Fibroblast of lung (primary cell): Measurements from ENCODE around the gene TMEM176B. TPM values are rescaled to one million over a fixed set of nuclear protein-coding genes. Genes with fewer than 3 reads are reported as not detected.

Experiments used
- DNase-seq, 2 donors: peaks; one replicate each; pipeline versions ENCODE4 v3.0.0 to v3.0.0-alpha.2; 2010; ENCODE audit warnings: low read depth in 2 of 2
- H2AFZ ChIP-seq: 2 replicates; pipeline ENCODE4 v1.5.1; 2012; ENCODE audit warnings: low read length, control low read depth, inconsistent platforms
- H3K27ac ChIP-seq: 2 replicates; pipeline ENCODE4 v1.5.1; 2011; ENCODE audit warnings: low read length, control low read depth; ENCODE audit not compliant: insufficient read depth
- H3K27me3 ChIP-seq: 2 replicates; pipeline ENCODE4 v1.5.1; 2011; ENCODE audit warnings: mild to moderate bottlenecking, low read length; ENCODE audit not compliant: control insufficient read depth, insufficient read depth
- H3K36me3 ChIP-seq: 2 replicates; pipeline ENCODE4 v1.5.1; 2011; ENCODE audit warnings: low read length; ENCODE audit not compliant: control insufficient read depth, insufficient read depth
- H3K4me1 ChIP-seq: 2 replicates; pipeline ENCODE4 v1.5.1; 2011; ENCODE audit warnings: low read length; ENCODE audit not compliant: control insufficient read depth, insufficient read depth; ENCODE audit errors: extremely low read depth
- H3K4me2 ChIP-seq: 2 replicates; pipeline ENCODE4 v1.5.1; 2011; ENCODE audit warnings: low read length, control low read depth; ENCODE audit not compliant: insufficient read depth; ENCODE audit errors: extremely low read depth
- H3K4me3 ChIP-seq, 4 experiments: fragments of 200-600 bp in 1 of 4; sonication (generic) in 1 of 4; replicated peaks in 1 of 4; 2 replicates each; pipeline ENCODE4 v1.5.1; 2011 to 2016; ENCODE audit warnings: low read length in 4 of 4, low read depth in 3 of 4, mild to moderate bottlenecking in 3 of 4, control low read depth in 2 of 4, inconsistent platforms in 1 of 4, mixed read lengths in 1 of 4; ENCODE audit not compliant: insufficient read depth in 1 of 4; ENCODE audit errors: control extremely low read depth in 1 of 4
- H3K79me2 ChIP-seq: 2 replicates; pipeline ENCODE4 v1.5.1; 2012; ENCODE audit warnings: mild to moderate bottlenecking, low read length, inconsistent platforms; ENCODE audit not compliant: control insufficient read depth, insufficient read depth
- H3K9ac ChIP-seq: 2 replicates; pipeline ENCODE4 v1.5.1; 2011; ENCODE audit warnings: mild to moderate bottlenecking, low read length, control low read depth; ENCODE audit not compliant: insufficient read depth
- H3K9me3 ChIP-seq: 2 replicates; pipeline ENCODE4 v1.5.1; 2012; ENCODE audit warnings: low read depth, low read length; ENCODE audit not compliant: control insufficient read depth, insufficient read depth
- H4K20me1 ChIP-seq: 2 replicates; pipeline ENCODE4 v1.5.1; 2011; ENCODE audit warnings: low read length; ENCODE audit not compliant: control insufficient read depth, insufficient read depth; ENCODE audit errors: extremely low read depth
- EZH2 ChIP-seq: IDR thresholded peaks from 2 replicates; pipeline ENCODE4 v1.5.1; 2012; ENCODE audit warnings: low read length, control low read depth, mild to moderate bottlenecking; ENCODE audit errors: missing control alignments
- polyA plus RNA-seq, 2 donors: library from polyadenylated mRNA; depleted of rRNA in 1 of 2; stranded (reverse) in 1 of 2; unstranded in 1 of 2; fragments of >200 nt; gene quantifications; 2 replicates each; pipeline ENCODE4 v1.2.1, GENCODE V29; 2011 to 2012; ENCODE audit warnings: missing spikeins in 1 of 2
- total RNA-seq: library from RNA; depleted of rRNA; stranded (reverse); fragments of >200 nt; gene quantifications from 2 replicates; pipeline ENCODE4 v1.2.1, GENCODE V29; 2014
- TF ChIP-seq, protein P1 (sequence below), 2 donors: IDR thresholded peaks in 1 of 2; conservative IDR thresholded peaks in 1 of 2; 1 replicate in 1 of 2; 2 replicates in 1 of 2; pipeline ENCODE4 v1.5.1; 2011 to 2012; ENCODE audit warnings: low read length in 2 of 2, control low read depth in 1 of 2, inconsistent platforms in 1 of 2, low read depth in 1 of 2, mild to moderate bottlenecking in 1 of 2

Gene TMEM176B
- total and polyA plus RNA-seq, 2 donors (not counting 1 experiment from before 2014, with no cell fraction given), result 0.78 to 26.8 TPM

GRCh38 chr7:150845421-150845861 lies 45.3 kb upstream of the TMEM176B start:
- DNase-seq, result no peak
- H3K9me3 ChIP-seq, result no peaks in the 10 kb centered on the region
- H3K9ac ChIP-seq, result no peak overlapping the region
- H3K4me2 ChIP-seq, result no peak overlapping the region
- no peak overlapping the region for H2AFZ ChIP-seq
- no peak overlapping the region for H3K4me3 ChIP-seq
- no peaks in the 10 kb centered on the region for H3K27me3 ChIP-seq
- no peaks in the 10 kb centered on the region for H4K20me1 ChIP-seq
- no peaks in the 10 kb centered on the region for H3K4me1 ChIP-seq
- no peak overlapping the region for H3K27ac ChIP-seq
- no peaks in the 10 kb centered on the region for H3K36me3 ChIP-seq
- TF ChIP-seq EZH2, result no peak
- TF ChIP-seq, protein P1, sequence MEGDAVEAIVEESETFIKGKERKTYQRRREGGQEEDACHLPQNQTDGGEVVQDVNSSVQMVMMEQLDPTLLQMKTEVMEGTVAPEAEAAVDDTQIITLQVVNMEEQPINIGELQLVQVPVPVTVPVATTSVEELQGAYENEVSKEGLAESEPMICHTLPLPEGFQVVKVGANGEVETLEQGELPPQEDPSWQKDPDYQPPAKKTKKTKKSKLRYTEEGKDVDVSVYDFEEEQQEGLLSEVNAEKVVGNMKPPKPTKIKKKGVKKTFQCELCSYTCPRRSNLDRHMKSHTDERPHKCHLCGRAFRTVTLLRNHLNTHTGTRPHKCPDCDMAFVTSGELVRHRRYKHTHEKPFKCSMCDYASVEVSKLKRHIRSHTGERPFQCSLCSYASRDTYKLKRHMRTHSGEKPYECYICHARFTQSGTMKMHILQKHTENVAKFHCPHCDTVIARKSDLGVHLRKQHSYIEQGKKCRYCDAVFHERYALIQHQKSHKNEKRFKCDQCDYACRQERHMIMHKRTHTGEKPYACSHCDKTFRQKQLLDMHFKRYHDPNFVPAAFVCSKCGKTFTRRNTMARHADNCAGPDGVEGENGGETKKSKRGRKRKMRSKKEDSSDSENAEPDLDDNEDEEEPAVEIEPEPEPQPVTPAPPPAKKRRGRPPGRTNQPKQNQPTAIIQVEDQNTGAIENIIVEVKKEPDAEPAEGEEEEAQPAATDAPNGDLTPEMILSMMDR (conservative IDR thresholded peaks at IDR 0.05 in 1 of 2, IDR thresholded peaks at IDR 0.05 in 1 of 2; ENCODE audit: low read depth in 1 of 2, low read length in 2 of 2), result no peak
- no peaks in the 10 kb centered on the region for H3K79me2 ChIP-seq

- no peak overlapping the region for H3K4me3 ChIP-seq
- H3K27ac ChIP-seq, result no peak overlapping the region
- no peak for DNase-seq
- H3K9ac ChIP-seq, result no peak overlapping the region
- no peaks in the 10 kb centered on the region for H3K9me3 ChIP-seq
- TF ChIP-seq, protein P1 (conservative IDR thresholded peaks at IDR 0.05 in 1 of 2, IDR thresholded peaks at IDR 0.05 in 1 of 2; ENCODE audit: low read depth in 1 of 2, low read length in 2 of 2), result no peak
- TF ChIP-seq EZH2, result no peak
- no peaks in the 10 kb centered on the region for H3K27me3 ChIP-seq
- H3K79me2 ChIP-seq, result no peaks in the 10 kb centered on the region
- no peak overlapping the region for H2AFZ ChIP-seq
- H3K4me2 ChIP-seq, result no peak overlapping the region
- no peaks in the 10 kb centered on the region for H3K4me1 ChIP-seq
- H4K20me1 ChIP-seq, result no peaks in the 10 kb centered on the region
- no peaks in the 10 kb centered on the region for H3K36me3 ChIP-seq
These were observed 42.6 kb upstream of the TMEM176B start for GRCh38 chr7:150842716-150843115.

DNA sequence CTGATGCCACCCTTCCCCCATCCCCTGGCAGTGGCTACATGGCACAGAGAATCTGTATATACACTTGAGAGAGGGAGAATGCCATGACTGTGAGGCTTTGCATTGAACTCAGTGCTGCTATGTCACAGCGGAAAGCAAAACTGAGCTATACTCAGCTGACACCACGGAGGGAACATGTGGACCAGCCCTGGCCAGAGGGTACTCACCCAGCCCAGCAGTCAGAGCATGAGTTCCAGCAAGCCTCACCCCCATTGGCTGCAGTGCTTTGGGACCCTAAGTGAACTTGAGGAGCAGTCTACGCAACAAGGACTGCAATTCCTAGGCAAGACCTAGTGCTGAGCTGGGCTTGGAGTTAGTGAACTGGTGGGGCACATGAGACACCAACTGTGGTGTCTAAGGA lies 41.9 kb upstream of the TMEM176B start:
- no peak for TF ChIP-seq EZH2
- TF ChIP-seq, protein P1 (conservative IDR thresholded peaks at IDR 0.05 in 1 of 2, IDR thresholded peaks at IDR 0.05 in 1 of 2; ENCODE audit: low read depth in 1 of 2, low read length in 2 of 2), result no peak
- no peaks in the 10 kb centered on the region for H3K4me1 ChIP-seq

More for the DNA sequence above, 41.9 kb upstream of the TMEM176B start:
- H3K9ac ChIP-seq, result no peak overlapping the region
- DNase-seq, result no peak
- no peak overlapping the region for H3K27ac ChIP-seq
- no peak overlapping the region for H3K4me3 ChIP-seq
- H3K4me2 ChIP-seq, result no peak overlapping the region
- H2AFZ ChIP-seq, result no peak overlapping the region
- no peaks in the 10 kb centered on the region for H3K36me3 ChIP-seq
- no peaks in the 10 kb centered on the region for H3K79me2 ChIP-seq
- H3K9me3 ChIP-seq, result no peaks in the 10 kb centered on the region
- H4K20me1 ChIP-seq, result no peaks in the 10 kb centered on the region
- no peaks in the 10 kb centered on the region for H3K27me3 ChIP-seq
